ENCODE data around the gene ATP1A1. TPM values are rescaled to one million over a fixed set of nuclear protein-coding genes. Genes with fewer than 3 reads are reported as not detected.

Gene ATP1A1
- total RNA-seq, 1 experiment from 2014 or later = 83.9 TPM

DNA sequence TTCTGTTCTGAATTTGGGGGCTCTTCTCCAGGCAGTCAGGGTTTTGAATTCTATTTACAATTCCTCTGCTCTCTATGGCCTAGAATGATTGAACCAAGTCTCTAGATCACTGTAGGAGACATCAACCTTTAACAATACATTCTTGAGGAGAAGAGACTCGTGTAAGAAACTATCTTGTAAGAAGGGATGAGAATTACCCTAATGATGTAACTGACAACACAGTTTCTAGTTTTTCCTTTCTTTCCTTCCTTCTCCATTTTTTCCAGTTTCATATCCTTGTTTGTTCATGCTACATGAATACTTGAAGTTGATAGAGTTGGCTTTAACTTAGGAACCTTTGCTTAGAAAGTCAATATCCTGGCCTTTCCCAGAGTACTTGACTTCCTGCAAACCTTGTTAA lies 1.3 kb upstream of the ATP1A1 start:
- no peak for DNase-seq (ENCODE audit: low read depth)

DNA sequence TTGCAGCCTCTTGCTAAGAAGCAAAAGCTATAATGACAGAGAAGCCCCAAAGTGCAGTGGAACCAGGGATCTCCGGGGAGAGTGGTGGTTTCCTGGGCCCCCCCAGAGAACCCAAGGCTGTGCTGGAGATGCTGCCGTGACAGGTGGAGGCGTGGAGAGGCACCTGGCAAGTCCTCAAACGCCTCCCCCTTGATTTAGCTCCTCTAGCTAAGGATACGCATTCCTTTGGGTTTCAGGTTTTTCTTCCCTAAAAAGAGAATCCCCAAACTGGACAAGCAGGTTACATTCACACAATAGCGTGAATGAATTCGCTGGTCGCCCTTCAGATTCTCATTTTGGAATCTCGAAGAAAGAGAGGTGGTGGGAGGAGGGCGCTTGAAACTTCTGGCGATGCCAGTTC lies 853 bp upstream of the ATP1A1 start:
- no peak for DNase-seq (ENCODE audit: low read depth)

DNA sequence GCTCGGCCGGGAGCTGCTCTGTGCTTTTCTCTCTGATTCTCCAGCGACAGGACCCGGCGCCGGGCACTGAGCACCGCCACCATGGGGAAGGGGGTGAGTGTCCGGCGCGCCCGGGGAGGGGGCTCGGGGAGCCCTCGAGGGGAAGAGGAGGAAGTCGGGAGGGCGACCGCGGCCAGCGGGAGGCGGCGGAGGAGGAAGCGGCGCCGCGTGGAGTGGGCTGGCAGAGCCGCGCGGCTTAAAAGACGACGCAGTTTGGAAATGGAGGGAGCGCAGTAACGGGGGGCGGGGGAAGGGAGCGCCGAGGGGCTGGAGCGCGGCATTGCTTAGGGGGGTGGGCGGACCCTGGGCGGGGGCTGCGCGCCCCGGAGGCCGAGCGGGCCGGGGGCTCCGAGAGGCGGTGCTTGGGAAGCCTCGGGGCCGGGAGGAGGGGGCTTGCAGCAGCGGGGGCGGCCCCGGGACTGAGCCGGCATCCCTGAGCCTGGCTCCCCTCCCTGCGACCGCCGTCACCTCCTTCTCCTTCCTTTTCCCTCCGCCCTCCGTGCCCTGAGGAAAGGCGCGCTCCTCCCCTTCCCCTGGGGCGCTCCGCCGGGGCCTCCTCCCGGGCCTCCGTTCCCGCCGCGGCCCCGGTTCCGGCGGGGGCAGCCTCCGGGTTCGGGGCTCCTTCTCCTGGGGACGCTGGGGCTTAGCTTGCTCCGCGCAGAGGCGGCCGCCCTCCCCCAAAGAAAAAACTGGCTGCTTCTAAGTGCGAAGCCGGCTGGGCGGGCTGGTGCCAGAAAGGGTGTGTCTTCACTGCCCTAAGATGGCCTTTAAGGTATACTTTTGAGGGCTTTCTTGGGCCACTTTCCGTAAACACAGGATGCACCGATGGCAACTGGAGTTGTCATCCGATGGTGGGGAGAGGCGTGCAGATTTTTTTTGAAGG lies 648 bp downstream of the ATP1A1 start:
- peak; percentile 56 for DNase-seq (ENCODE audit: low read depth)

DNA sequence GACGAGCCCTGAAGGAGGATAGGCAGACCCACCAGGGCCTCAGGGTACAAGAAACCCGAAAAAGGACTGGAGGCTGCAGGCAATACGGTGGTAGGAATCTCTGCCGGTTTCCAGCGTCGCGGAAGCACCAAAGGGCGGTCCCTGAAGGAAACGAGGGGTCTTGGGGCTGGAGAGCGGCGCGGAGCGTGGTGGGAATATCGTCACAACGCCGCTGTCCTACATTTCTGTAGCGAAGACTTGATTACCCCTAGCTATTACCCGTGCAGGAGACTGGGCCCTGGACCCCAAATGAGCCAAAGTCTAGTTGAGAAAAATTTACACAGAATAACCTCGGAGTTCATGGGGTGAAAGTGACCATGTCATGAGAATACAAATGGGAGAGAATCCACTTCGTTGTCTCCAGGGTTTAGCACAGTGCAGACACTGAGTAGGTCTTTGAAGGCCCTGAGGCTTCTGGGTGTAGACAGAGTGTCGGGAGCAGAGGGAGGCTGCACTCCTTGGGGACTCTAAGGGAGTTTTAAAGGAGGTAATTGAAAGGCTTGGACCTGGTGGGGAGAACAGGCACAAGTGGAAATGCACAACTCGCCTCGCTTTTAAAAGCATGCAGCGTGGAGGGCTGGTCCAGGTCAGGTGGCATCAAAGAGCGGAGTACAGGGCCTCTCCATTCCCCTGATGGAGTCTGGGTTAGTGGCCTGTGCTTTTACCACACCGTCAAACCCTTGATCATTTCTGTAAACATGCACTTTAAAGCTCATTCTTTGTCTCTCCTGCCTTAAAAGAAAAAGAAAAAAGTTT lies 1.5 kb downstream of the ATP1A1 start:
- DNase-seq (ENCODE audit: low read depth) = no peak

DNA sequence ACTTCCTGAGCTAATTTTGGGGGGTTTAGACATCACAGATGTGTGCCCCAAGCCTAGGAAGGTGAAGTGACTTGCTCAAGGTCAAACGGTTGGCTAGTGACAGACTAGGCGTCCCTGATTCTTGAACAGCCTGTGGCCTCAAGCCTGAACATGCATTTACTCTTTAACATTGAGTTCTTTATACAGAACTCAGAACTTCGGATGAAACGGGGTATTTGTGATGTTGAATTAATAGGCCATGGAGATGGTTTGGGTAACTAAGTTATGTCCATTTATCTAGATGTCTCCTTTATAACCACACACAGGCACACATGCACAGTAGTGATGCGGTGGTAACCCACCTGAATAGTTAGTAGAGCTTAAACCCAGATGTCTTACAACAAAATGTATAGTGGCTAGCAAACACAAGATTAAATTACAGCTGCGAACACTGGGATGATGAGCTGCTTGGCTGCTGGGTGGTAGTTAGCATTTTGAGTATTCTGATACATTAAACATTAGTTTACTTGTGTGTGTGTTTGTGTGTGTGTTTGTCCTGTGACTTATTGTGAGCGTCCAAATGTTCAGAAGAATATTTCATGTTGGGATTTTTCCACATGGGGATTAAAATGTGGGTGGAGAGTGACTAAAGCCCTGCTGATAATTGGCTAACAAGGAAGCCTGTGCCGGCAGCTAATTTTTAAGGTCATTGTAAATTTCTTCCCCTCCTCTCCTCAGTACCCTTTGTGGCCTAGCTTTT lies 2.3 kb downstream of the ATP1A1 start:
- peak; percentile 42 for DNase-seq (ENCODE audit: low read depth)

DNA sequence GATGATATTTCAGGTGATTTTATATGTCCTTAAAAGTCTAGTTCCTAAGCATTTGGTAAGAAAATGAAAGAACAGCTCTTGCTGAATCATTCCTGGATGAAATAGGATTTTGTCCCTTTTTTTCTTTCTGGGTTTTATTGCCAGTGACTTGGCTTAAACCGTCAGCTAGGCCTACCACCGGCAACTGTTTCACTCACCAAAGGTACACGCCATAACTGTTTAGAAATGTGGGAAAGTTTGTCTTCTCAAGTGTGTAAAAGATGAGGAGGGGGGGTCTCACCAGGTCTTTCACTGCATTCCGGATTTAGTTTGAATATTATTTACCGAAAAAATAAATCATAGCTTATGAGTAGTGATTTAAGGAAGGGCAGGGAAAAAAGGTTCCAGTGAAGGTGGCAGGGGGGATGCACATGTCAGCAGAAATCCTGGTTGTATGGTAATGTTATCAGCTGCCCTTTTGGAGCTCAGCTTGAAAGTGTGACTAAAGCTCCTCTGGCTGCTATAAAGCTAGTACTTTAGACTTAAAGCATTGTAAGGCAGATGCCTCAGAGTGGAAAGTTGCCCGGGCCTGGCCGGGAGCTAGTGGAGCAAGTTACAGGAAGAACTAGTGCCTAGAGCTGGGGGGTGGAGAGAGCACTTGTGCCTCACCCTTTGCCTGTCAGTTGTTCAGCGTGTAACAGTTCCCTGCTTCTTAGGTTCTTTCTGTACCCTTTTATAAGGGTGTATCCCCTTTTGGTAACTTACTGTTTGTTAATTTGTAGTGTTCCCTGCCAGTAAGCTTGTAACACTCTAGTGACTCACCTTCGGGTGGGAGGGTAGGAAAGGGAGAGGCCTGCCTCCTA lies 3.1 kb downstream of the ATP1A1 start:
- peak; percentile 85 for DNase-seq (ENCODE audit: low read depth)

DNA sequence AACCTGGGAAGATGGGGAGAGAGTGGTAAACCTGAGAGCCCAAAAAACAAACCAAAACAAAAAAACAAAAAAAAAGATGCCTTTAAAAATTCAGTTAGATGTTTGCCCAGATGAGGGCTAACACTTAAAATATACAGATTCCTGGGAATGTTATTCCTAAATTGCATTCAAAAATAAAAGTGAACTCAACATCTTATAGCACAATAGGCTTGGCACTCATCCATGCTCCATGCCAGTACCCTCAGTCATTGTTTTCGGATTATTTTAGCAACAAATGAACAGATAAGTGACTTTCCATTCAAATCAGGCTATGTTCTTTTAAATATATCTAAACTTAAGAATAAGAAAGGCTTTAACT lies 3.7 kb downstream of the ATP1A1 start:
- no peak for DNase-seq (ENCODE audit: low read depth)

DNA sequence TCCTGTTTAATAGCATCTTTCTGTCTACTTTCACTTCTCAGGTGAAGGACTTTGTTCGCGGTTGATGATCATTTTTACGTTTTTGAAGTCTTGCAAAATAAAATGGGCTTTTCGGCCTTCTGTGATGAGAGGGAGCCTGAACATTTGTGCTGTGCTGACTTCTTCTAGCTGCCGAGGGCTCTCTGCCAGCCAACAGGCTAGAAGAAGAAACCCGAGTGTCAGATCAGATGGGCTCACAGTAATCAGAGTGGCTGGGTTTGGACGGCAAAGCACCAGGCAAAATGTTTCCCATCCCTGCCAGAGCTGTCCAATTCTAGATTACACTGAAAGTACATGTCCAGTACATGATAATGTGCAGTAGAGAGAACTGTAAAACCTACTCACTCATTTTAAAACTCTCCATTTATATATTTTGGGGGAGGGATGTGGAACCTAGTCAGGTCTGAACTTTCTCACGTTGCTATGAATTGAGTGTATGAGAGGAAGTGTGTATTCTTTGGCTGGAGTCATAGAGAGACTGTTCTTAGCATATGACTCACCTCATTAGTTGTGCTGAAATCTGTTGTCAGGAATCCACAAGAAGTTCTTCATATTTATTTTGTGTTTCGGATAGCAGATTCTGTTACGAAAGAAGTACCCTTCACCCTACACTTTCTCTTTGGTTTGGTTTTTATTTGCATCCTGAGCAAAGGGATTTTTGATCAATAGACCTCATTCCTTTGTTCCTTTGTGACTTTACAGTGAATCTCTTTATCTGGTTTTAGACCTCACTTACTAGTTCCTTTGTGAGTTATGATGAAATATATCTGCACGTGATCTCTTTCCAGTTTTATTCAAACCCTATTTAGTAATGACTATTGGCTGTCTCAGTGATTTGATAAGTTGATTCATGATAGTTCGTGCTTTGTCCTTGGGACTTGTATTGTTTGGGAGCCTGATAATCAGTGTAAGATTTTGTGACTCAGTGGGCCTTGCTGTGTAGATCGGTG lies 4.8 kb downstream of the ATP1A1 start:
- peak; percentile 90 for DNase-seq (ENCODE audit: low read depth)

DNA sequence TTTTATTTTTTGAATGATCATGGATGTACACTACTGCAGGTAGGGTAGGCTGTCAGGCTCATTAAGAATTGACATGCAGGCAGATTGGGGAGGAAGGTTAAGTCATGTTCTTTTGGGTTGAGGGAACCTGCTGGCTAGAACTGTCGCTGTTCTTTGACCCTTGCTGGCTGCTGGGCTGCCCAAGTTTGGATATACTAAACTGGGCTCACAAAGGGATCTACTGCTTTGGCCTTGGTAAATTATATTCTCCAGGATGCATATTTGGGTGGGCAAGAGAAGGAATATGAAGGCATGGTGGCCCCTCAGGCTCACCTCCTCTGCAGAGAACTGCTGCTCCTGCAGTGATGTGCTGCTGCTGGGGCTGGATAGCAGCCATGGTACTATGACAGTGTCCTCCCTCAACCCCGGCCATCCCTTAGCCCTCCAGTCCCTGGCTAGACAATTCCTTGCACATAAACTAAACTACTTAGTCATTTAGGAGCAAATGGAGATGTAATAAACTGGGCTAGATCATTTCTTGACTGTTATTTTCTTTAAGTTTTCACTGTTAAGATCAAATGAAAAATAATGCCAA lies 6.1 kb downstream of the ATP1A1 start:
- DNase-seq (ENCODE audit: low read depth) = no peak

DNA sequence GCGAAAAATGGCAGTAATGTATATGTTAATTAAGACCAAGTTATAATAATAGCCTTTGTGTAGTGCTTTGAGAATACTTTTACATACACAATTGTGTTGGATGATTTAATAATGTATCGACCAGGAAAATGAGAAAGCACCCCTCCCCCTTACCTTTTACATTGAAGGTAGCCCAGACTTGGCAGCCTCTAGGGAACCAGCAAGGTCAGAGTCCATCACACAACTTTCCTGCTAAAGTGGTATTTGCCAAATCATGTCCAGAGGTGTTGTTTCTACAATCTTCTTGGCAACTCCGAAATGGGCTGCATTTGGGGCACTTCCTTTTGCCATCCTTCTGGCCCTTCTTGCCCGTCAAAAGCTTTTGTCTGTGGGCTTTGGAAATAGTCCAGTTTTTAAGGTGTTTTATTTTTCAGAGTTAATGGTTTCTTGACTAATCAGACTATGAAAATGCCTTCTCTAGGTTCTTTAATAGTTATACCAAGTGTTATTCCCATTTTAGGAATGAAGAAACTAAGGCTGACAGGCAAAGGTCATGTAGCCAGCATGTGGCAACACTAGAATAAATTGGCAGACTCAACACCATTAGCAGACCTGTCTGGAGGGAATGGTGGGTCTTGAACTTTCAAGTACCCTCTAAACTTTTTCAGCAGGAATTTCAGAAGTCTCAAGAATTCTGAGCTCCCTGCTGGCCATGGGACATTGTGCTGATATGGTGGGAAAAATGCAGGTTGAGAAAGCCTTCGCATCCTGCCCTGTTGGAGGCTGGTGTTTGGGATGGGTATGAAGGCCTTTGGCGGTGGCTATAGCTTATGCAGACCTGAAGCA lies 6.8 kb downstream of the ATP1A1 start:
- DNase-seq (ENCODE audit: low read depth) = no peak

DNA sequence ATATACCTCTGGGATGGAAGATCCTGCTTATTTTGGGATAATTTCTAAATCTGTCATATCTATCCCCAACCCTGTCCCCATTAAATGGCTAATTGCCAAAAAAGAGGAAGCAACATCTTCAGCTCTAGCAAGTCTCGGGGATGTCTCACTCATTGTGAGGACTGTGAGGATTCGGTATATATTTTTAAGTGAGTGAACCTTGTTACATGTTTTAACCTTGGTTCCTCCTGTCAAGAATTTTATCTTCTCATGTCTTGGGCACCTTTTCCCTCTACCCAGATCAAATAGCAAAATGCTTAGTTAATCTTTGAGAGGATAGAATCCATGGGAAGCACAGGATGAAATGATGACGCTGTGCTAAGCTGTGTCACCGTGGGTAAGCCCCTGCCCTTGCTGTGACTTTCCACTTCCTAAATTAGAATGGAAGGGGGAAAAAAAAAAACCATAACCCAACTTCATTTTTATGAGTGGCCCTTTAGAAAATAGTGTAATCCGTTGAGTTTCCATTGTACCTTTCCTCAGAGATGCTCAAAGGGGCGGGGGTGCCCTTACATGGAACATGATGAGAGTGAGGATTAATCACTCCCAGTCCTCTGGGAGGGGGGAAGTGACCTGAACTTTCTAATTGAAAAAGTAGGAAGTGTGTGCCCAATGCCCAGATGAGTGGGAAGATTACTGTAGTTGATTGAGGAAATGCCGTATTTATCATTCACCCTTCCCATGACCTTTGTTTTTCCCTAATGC lies 7.6 kb downstream of the ATP1A1 start:
- DNase-seq (ENCODE audit: low read depth) = no peak

DNA sequence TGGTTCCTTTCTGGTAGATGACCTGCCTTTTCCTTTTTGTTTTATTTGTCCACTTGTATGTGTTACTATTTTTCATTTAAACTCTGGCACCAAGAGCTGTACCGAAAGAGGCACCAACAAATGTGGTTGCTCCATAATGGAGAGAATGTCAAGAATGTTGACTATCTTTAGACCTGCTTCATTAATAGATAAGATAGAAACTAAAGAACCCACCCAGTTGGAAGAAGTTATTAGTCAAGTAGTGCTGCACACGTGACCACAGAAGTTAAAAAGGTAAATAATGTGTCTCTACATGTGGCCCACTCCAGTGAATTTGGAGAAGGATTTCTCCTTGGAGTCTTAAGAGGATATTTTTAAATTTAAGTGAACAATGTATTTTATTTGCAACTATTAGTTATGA lies 9.3 kb downstream of the ATP1A1 start:
- DNase-seq (ENCODE audit: low read depth) = no peak

DNA sequence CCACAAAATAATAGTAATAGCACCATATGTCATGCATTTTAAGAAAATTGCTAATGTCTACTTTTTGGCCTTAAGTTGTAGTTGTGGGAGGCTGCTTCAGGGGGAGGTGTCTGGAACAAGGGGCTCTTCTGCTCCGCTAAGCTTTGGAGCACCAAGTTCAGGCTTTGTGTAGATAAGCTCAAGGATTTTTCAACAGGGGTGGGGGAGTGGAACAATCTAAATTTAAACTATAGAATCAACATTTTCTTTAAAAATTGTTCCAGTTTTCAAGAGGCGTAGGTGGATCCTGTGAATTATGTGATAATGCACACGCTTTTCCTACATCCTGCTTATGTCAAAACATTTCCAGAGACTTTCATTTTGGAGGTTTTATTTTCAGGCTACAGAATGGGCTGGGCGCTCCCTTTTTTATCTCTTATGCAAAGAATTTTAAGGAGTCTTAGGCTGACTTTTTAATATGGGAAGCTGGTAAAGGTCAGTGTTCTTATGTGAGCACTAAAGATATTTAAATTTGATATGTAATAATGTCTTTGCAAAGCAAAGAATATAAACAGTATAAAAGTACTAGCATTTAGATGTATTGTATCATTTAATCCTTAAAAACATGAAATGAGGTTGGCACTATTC lies 9.9 kb downstream of the ATP1A1 start:
- no peak for DNase-seq (ENCODE audit: low read depth)

DNA sequence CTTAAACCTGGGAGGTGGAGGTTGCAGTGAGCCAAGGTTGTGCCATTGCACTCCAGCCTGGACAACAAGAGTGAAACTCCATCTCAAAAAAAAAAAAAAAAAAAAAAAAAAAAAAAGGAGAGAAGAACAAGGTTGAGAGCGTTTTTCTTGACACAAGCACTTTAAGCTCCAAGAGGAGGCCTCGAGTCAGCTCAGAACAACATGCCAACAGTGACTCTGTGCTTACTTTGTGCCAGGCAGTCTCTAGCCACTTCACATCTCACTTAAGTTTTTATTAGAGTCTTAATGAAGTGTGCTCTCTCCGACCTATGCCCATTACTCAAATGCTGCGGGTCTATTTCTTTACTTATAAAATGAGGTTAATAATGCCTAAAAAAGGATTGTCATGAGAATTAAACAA lies 13.0 kb downstream of the ATP1A1 start:
- DNase-seq (ENCODE audit: low read depth) = no peak

DNA sequence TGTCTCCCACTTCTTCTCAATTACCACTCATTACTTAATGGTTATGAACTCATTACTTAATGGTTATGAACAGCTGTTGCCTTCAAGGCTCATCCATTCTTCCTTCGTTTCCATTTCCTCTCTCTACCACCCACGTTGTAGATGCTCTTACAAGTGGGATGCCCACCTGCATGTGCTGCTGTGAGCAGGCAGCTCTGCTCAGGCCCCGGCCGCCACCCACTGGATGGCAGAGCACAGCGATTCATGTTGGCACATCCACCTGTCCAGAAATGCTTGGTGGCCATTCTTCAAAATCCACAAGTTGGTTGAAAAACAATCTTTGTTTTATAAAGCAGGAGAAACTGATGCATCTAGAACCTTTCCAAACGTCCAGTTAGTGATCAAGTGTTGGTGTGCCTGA lies 14.5 kb downstream of the ATP1A1 start:
- no peak for DNase-seq (ENCODE audit: low read depth)

DNA sequence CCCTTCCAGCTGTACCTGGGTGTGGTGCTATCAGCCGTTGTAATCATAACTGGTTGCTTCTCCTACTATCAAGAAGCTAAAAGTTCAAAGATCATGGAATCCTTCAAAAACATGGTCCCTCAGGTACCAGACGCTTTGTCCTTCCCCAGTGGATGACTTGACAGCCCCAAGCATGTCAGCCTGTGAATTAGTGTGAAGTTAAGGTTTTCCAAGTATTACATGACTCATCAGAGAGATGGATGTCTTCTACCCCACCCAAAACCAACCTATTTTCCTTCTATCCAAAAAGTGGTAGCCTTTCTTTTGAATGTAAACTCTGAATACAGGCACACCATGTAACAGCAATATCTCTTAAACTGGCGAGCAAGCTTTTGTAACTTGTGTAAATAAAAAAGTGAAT lies 15.1 kb downstream of the ATP1A1 start:
- no peak for DNase-seq (ENCODE audit: low read depth)

DNA sequence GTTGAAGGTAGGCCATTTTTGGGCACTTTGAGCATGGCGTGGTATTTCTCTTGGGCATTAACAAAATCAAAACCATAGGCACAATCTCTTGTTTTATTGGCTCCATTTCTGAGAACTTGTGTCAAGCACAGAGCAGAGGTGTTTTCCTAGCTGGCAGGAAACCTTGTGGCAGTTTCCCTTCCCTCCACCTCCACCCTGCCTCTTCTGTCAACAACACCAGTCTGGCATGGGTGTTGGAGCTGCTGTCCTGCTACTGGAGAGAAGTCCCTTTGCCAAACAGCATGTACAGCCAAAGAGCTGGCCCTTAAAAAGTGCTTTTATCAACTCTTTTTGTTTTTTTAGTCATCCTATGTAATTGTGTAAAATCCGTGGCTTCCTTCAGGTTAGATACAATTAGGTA lies 16.0 kb downstream of the ATP1A1 start:
- DNase-seq (ENCODE audit: low read depth) = no peak

DNA sequence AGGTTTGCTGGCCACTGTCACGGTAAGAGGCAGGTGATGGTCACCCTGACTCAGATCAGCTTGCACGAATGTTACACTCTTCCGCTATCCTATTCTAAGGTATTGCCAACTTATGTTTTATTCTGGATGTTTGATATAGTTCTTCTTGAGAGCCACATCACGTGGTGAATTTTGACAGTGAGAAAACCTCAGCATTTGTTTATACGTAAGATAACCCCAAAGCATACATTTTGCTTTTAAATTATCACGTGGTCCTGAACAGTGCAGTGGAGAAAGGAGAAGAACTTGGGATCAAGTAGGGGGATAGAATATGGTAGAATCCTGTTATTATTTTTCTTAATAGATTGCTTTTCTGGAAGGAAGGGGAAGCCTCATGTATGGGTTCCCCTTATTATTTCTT lies 16.6 kb downstream of the ATP1A1 start:
- no peak for DNase-seq (ENCODE audit: low read depth)
